ENCODE results near the gene NBDY. TPM values are rescaled to one million over a fixed set of nuclear protein-coding genes. Genes with fewer than 3 reads are reported as not detected.

The NBDY gene
- total RNA-seq, 1 donor from 2014 or later: 90.1 TPM

GRCh38 chrX:56728752-56729151 lies 291 bp upstream of the NBDY start:
- peaks cover 5% of the 10 kb centered on the region for H3K27me3 Mint-ChIP-seq (ENCODE audit: unreplicated experiment)
- H3K4me1 Mint-ChIP-seq (ENCODE audit: unreplicated experiment): no peaks in the 10 kb centered on the region
- DNase-seq (ENCODE audit: low spot score): no peak
- H3K27ac Mint-ChIP-seq (ENCODE audit: unreplicated experiment): peak overlapping the region; percentile 91
- peak overlapping the region; percentile 96 for H3K4me3 Mint-ChIP-seq (ENCODE audit: unreplicated experiment)
- no peaks in the 10 kb centered on the region for H3K9me3 Mint-ChIP-seq (ENCODE audit: unreplicated experiment)
- no peaks in the 10 kb centered on the region for H3K36me3 Mint-ChIP-seq (ENCODE audit: low read depth, unreplicated experiment)
- TF ChIP-seq CTCF (IDR thresholded peaks at IDR 0.05; ENCODE audit: unreplicated experiment): no peak

- no peak overlapping the region for H3K4me3 Mint-ChIP-seq (ENCODE audit: unreplicated experiment)
- no peak overlapping the region for H3K27ac Mint-ChIP-seq (ENCODE audit: unreplicated experiment)
- peak; percentile 72 for TF ChIP-seq CTCF (IDR thresholded peaks at IDR 0.05; ENCODE audit: unreplicated experiment)
- H3K4me1 Mint-ChIP-seq (ENCODE audit: unreplicated experiment): no peaks in the 10 kb centered on the region
- peak; percentile 47 for DNase-seq (ENCODE audit: low spot score)
- H3K27me3 Mint-ChIP-seq (ENCODE audit: unreplicated experiment): peaks cover 3% of the 10 kb centered on the region
- peaks cover 11% of the 10 kb centered on the region for H3K36me3 Mint-ChIP-seq (ENCODE audit: low read depth, unreplicated experiment)
- H3K9me3 Mint-ChIP-seq (ENCODE audit: unreplicated experiment): no peaks in the 10 kb centered on the region
These were observed 4.5 kb downstream of the NBDY start for GRCh38 chrX:56733459-56734046.

- Mint-ChIP-seq H3K4me3 (ENCODE audit: unreplicated experiment) (no peak overlapping the region), H3K27ac (ENCODE audit: unreplicated experiment) (no peak overlapping the region), H3K27me3 (ENCODE audit: unreplicated experiment) (no peaks in the 10 kb centered on the region), H3K4me1 (ENCODE audit: unreplicated experiment) (no peaks in the 10 kb centered on the region), H3K9me3 (ENCODE audit: unreplicated experiment) (no peaks in the 10 kb centered on the region), H3K36me3 (ENCODE audit: low read depth, unreplicated experiment) (peaks cover 15% of the 10 kb centered on the region)
- no peak for TF ChIP-seq CTCF (IDR thresholded peaks at IDR 0.05; ENCODE audit: unreplicated experiment)
- DNase-seq (ENCODE audit: low spot score): no peak
These were observed 7.2 kb downstream of the NBDY start for GRCh38 chrX:56736219-56736618.

GRCh38 chrX:56738670-56739069 lies 9.6 kb downstream of the NBDY start:
- no peak for TF ChIP-seq CTCF (IDR thresholded peaks at IDR 0.05; ENCODE audit: unreplicated experiment)
- Mint-ChIP-seq H3K27me3 (ENCODE audit: unreplicated experiment) (no peaks in the 10 kb centered on the region), H3K9me3 (ENCODE audit: unreplicated experiment) (no peaks in the 10 kb centered on the region), H3K36me3 (ENCODE audit: low read depth, unreplicated experiment) (peaks cover 23% of the 10 kb centered on the region), H3K4me1 (ENCODE audit: unreplicated experiment) (no peaks in the 10 kb centered on the region), H3K27ac (ENCODE audit: unreplicated experiment) (no peak overlapping the region), H3K4me3 (ENCODE audit: unreplicated experiment) (no peak overlapping the region)
- DNase-seq (ENCODE audit: low spot score): no peak

- H3K27me3 Mint-ChIP-seq (ENCODE audit: unreplicated experiment): peaks cover 1% of the 10 kb centered on the region
- H3K27ac Mint-ChIP-seq (ENCODE audit: unreplicated experiment): no peak overlapping the region
- peaks cover 15% of the 10 kb centered on the region for H3K36me3 Mint-ChIP-seq (ENCODE audit: low read depth, unreplicated experiment)
- no peaks in the 10 kb centered on the region for H3K9me3 Mint-ChIP-seq (ENCODE audit: unreplicated experiment)
- DNase-seq (ENCODE audit: low spot score): no peak
- H3K4me1 Mint-ChIP-seq (ENCODE audit: unreplicated experiment): no peaks in the 10 kb centered on the region
- TF ChIP-seq CTCF (IDR thresholded peaks at IDR 0.05; ENCODE audit: unreplicated experiment): no peak
- no peak overlapping the region for H3K4me3 Mint-ChIP-seq (ENCODE audit: unreplicated experiment)
These were observed 16.0 kb downstream of the NBDY start for GRCh38 chrX:56744996-56745395.
